Medulla oblongata (tissue), 1 donor: ENCODE measurements around the gene SNX13.

Experiments used
- DNase-seq: peaks from one replicate; pipeline ENCODE4 v3.0.0-alpha.2; 2015; ENCODE audit errors: extremely low spot score

Gene SNX13

GRCh38 chr7:17947620-17948019 lies 7.3 kb upstream of the SNX13 start:
- peak; percentile 60 for DNase-seq

- peak; percentile 44 for DNase-seq
Measured at GRCh38 chr7:17946591-17946990, 6.3 kb upstream of the SNX13 start.

- no peak for DNase-seq
Measured at GRCh38 chr7:17944720-17945119, 4.4 kb upstream of the SNX13 start.

- DNase-seq, result no peak
Measured at GRCh38 chr7:17943006-17943405, 2.7 kb upstream of the SNX13 start.

- no peak for DNase-seq
Measured at GRCh38 chr7:17942231-17942630, 1.9 kb upstream of the SNX13 start.

GRCh38 chr7:17940951-17941431 lies 697 bp upstream of the SNX13 start:
- DNase-seq, result peak; percentile 53

GRCh38 chr7:17939606-17940301 lies 540 bp downstream of the SNX13 start:
- DNase-seq, result peak; percentile 67

- DNase-seq, result peak; percentile 60
Measured at GRCh38 chr7:17939211-17939605, 1.1 kb downstream of the SNX13 start.

GRCh38 chr7:17937506-17938120 lies 2.7 kb downstream of the SNX13 start:
- no peak for DNase-seq

- no peak for DNase-seq
Measured at GRCh38 chr7:17936321-17936720, 4.0 kb downstream of the SNX13 start.

- DNase-seq, result no peak
Measured at GRCh38 chr7:17934612-17935240, 5.6 kb downstream of the SNX13 start.

GRCh38 chr7:17934094-17934493 lies 6.2 kb downstream of the SNX13 start:
- no peak for DNase-seq

- DNase-seq, result no peak
Measured at GRCh38 chr7:17932770-17933169, 7.5 kb downstream of the SNX13 start.

- no peak for DNase-seq
Measured at GRCh38 chr7:17931069-17931468, 9.2 kb downstream of the SNX13 start.

GRCh38 chr7:17930546-17930945 lies 9.7 kb downstream of the SNX13 start:
- DNase-seq, result no peak

- DNase-seq, result no peak
Measured at GRCh38 chr7:17929647-17930395, 10.5 kb downstream of the SNX13 start.

- no peak for DNase-seq
Measured at GRCh38 chr7:17928055-17928454, 12.2 kb downstream of the SNX13 start.

- DNase-seq, result no peak
Measured at GRCh38 chr7:17921857-17922416, 18.4 kb downstream of the SNX13 start.

GRCh38 chr7:17917842-17918241 lies 22.5 kb downstream of the SNX13 start:
- DNase-seq, result no peak

GRCh38 chr7:17916786-17917185 lies 23.5 kb downstream of the SNX13 start:
- no peak for DNase-seq

- DNase-seq, result no peak
Measured at GRCh38 chr7:17915796-17916195, 24.5 kb downstream of the SNX13 start.

GRCh38 chr7:17915168-17915567 lies 25.1 kb downstream of the SNX13 start:
- DNase-seq, result no peak
